Naive thymus-derived CD4-positive, alpha-beta T cell (primary cell): ENCODE data around the gene HOXD9. TPM values are rescaled to one million over a fixed set of nuclear protein-coding genes. Genes with fewer than 3 reads are reported as not detected.

Experiments
- ATAC-seq: fragments of 150-1000 bp; cut with Tn5 transposase; 2 replicates; pipeline ENCODE4 v1.10.0; 2021; ENCODE audit warnings: mild to moderate bottlenecking, moderate library complexity
- CTCF ChIA-PET: fragments of 350-600 bp; sonication (Branson Sonifier 250); formaldehyde crosslinking; loops from one replicate; lab custom pipeline; 2021; ENCODE audit warnings: antibody characterized with exemption; lab: Charles Lee
- POLR2A ChIA-PET: fragments of 350-600 bp; sonication (Branson Sonifier 250); formaldehyde crosslinking; loops from one replicate; lab custom pipeline; 2021; ENCODE audit warnings: antibody characterized with exemption, inconsistent platforms; lab: Charles Lee
- DNase-seq, 9 donors: peaks; one replicate each; pipeline versions ENCODE4 v3.0.0 to v3.0.0-alpha.2; 2020 to 2022; ENCODE audit warnings: mixed read lengths in 1 of 9
- H3K27ac ChIP-seq: one replicate; pipeline ENCODE4 v1.7.0; 2013; ENCODE audit warnings: mild to moderate bottlenecking, low read depth, low read length, moderate library complexity
- H3K27me3 ChIP-seq, 2 donors: one replicate each; pipeline ENCODE4 v1.7.0; 2013; ENCODE audit warnings: low read length in 2 of 2, mild to moderate bottlenecking in 2 of 2, moderate library complexity in 2 of 2; ENCODE audit not compliant: control insufficient read depth in 2 of 2, insufficient read depth in 2 of 2
- H3K36me3 ChIP-seq, 3 experiments: 1 replicate in 2 of 3; 2 replicates in 1 of 3; pipeline ENCODE4 v1.7.0; 2013; ENCODE audit warnings: low read length in 3 of 3, mild to moderate bottlenecking in 3 of 3, moderate library complexity in 1 of 3; ENCODE audit not compliant: insufficient read depth in 3 of 3, control insufficient read depth in 2 of 3
- H3K4me1 ChIP-seq, 2 donors: one replicate each; pipeline ENCODE4 v1.7.0; 2013; ENCODE audit warnings: low read length in 2 of 2, mild to moderate bottlenecking in 2 of 2, moderate library complexity in 1 of 2; ENCODE audit not compliant: control insufficient read depth in 2 of 2, insufficient read depth in 2 of 2
- H3K4me3 ChIP-seq: 2 replicates; pipeline ENCODE4 v1.7.0; 2013; ENCODE audit warnings: mild to moderate bottlenecking, low read length
- H3K9me3 ChIP-seq, 3 experiments: 1 replicate in 2 of 3; 2 replicates in 1 of 3; pipeline ENCODE4 v1.7.0; 2013; ENCODE audit warnings: low read length in 3 of 3; ENCODE audit not compliant: control insufficient read depth in 2 of 3
- H3K27ac Mint-ChIP-seq, 9 donors: one replicate each; pipeline ENCODE4 v1.8.0; 2020 to 2022; ENCODE audit warnings: mixed read lengths in 9 of 9, mild to moderate bottlenecking in 8 of 9, moderate library complexity in 5 of 9, inconsistent platforms in 2 of 9
- H3K27me3 Mint-ChIP-seq, 5 donors: one replicate each; pipeline ENCODE4 v1.8.0; 2021 to 2022; ENCODE audit warnings: mixed read lengths in 5 of 5, mild to moderate bottlenecking in 1 of 5
- H3K36me3 Mint-ChIP-seq, 5 donors: one replicate each; pipeline ENCODE4 v1.8.0; 2020 to 2022; ENCODE audit warnings: mixed read lengths in 5 of 5, mild to moderate bottlenecking in 3 of 5, inconsistent platforms in 1 of 5
- H3K4me1 Mint-ChIP-seq, 7 donors: one replicate each; pipeline ENCODE4 v1.8.0; 2020 to 2022; ENCODE audit warnings: mixed read lengths in 7 of 7, mild to moderate bottlenecking in 3 of 7, inconsistent platforms in 1 of 7
- H3K4me3 Mint-ChIP-seq, 10 donors: one replicate each; pipeline ENCODE4 v1.8.0; 2020 to 2022; ENCODE audit warnings: mild to moderate bottlenecking in 10 of 10, mixed read lengths in 10 of 10, moderate library complexity in 6 of 10, inconsistent platforms in 2 of 10
- H3K9me3 Mint-ChIP-seq, 11 donors: one replicate each; pipeline ENCODE4 v1.8.0; 2020 to 2022; ENCODE audit warnings: mixed read lengths in 11 of 11, mild to moderate bottlenecking in 4 of 11, inconsistent platforms in 1 of 11, moderate library complexity in 1 of 11
- intact Hi-C, 2 donors: fragments of 100-400 bp; cut with micrococcal nuclease; formaldehyde crosslinking; loops; one replicate each; pipeline ENCODE4 v1.15.1; 2023
- polyA plus RNA-seq, 2 donors: library from polyadenylated mRNA; unstranded; fragments of 300-500 nt; fragmentation: Illumina TruSeq; gene quantifications; one replicate each; pipeline ENCODE4 v1.2.3, GENCODE V29; 2021
- total RNA-seq, 6 experiments: library from RNA in 5 of 6; stranded (reverse) in 5 of 6; gene quantifications; 1 replicate in 5 of 6; 2 replicates in 1 of 6; pipeline ENCODE4 v1.2.3 and lab custom pipeline; 2021 to 2026

The HOXD9 gene
- total and polyA plus RNA-seq, 7 experiments from 2014 or later: not detected

DNA sequence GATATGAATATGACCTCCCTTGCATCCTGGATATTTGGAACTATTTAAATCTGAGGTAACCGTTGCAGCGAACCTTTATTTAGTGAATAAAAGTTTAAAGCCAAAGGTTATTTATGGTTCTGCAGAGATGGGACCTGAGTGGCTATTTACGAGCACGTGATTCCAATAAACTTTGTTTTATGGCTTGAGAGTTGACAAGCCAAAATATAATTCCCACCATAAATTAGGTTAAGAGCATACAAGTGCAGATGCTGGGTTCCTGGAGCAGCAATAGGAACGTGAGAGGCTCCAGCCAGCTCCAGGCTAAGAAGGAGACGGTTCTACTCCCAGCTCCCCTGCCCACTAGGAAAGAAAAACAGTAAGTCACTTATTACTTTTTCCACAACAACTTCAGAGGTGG, 23.6 kb downstream of the HOXD9 start:
- Mint-ChIP-seq H3K4me3 (no peak overlapping the region), H3K27ac (no peak overlapping the region), H3K9me3 (peaks cover 0 to 4% (median 0%) of the 10 kb centered on the region in 11 donors), H3K4me1 (peaks cover 0 to 20% (median 8%) of the 10 kb centered on the region in 7 donors), H3K36me3 (no peaks in the 10 kb centered on the region), H3K27me3 (peaks cover 93 to 98% (median 94%) of the 10 kb centered on the region in 5 donors)
- H3K4me3 ChIP-seq: no peak overlapping the region
- no peaks in the 10 kb centered on the region for H3K9me3 ChIP-seq
- H3K36me3 ChIP-seq: no peaks in the 10 kb centered on the region
- peaks cover 8 to 38% of the 10 kb centered on the region in 2 donors for H3K27me3 ChIP-seq
- H3K27ac ChIP-seq: no peak overlapping the region
- intact Hi-C loops: no loop called here
- DNase-seq: no peak
- H3K4me1 ChIP-seq: peaks cover 0 to under 1% of the 10 kb centered on the region in 2 donors
- ATAC-seq: no peak
- POLR2A ChIA-PET: no interaction called here
- CTCF ChIA-PET: interaction anchor here (1.0 kb wide), 1 partner anchor 16 kb away, joined by 3 read pairs; no protein-coding TSS in a partner anchor

- intact Hi-C loops: no loop called here
- H3K4me1 Mint-ChIP-seq: peaks cover 0 to 14% (median 6%) of the 10 kb centered on the region in 7 donors
- Histone ChIP-seq H3K27me3 (peaks cover 10 to 36% of the 10 kb centered on the region in 2 donors), H3K4me3 (no peak overlapping the region), H3K36me3 (no peaks in the 10 kb centered on the region), H3K9me3 (no peaks in the 10 kb centered on the region), H3K4me1 (no peaks in the 10 kb centered on the region), H3K27ac (no peak overlapping the region)
- H3K27me3 Mint-ChIP-seq: peaks cover 92 to 96% (median 93%) of the 10 kb centered on the region in 5 donors
- DNase-seq: no peak
- no peak for ATAC-seq
- no peak overlapping the region for H3K4me3 Mint-ChIP-seq
- H3K27ac Mint-ChIP-seq: no peak overlapping the region
- H3K36me3 Mint-ChIP-seq: no peaks in the 10 kb centered on the region
- ChIA-PET POLR2A (no interaction called here), CTCF (no interaction called here)
- H3K9me3 Mint-ChIP-seq: peaks cover 0 to 5% (median 0%) of the 10 kb centered on the region in 11 donors
Measured at GRCh38 chr2:176146645-176147044, 24.1 kb downstream of the HOXD9 start.

- H3K4me1 ChIP-seq: no peaks in the 10 kb centered on the region
- no peak overlapping the region for H3K4me3 ChIP-seq
- ChIA-PET POLR2A (no interaction called here), CTCF (no interaction called here)
- H3K27ac ChIP-seq: no peak overlapping the region
- Mint-ChIP-seq H3K27ac (no peak overlapping the region), H3K4me1 (peaks cover 0 to 14% (median 6%) of the 10 kb centered on the region in 7 donors), H3K4me3 (no peak overlapping the region), H3K9me3 (peaks cover 0 to 5% (median 0%) of the 10 kb centered on the region in 11 donors), H3K36me3 (no peaks in the 10 kb centered on the region), H3K27me3 (peaks cover 86 to 93% (median 88%) of the 10 kb centered on the region in 5 donors)
- DNase-seq (no peak), ATAC-seq (no peak)
- intact Hi-C loops: no loop called here
- H3K9me3 ChIP-seq: no peaks in the 10 kb centered on the region
- peaks cover 10 to 36% of the 10 kb centered on the region in 2 donors for H3K27me3 ChIP-seq
- H3K36me3 ChIP-seq: no peaks in the 10 kb centered on the region
Measured at GRCh38 chr2:176147210-176147799, 24.8 kb downstream of the HOXD9 start.

GRCh38 chr2:176147800-176148496, 25.4 kb downstream of the HOXD9 start:
- POLR2A ChIA-PET: no interaction called here
- CTCF ChIA-PET: interaction anchor here (0.6 kb wide), 1 partner anchor 1080 kb away, joined by 6 read pairs; no protein-coding TSS in a partner anchor
- no peak overlapping the region for H3K4me3 ChIP-seq
- no peak overlapping the region for H3K27ac ChIP-seq
- peak overlapping the region in 1 of 10 donors; percentile 10 for H3K4me3 Mint-ChIP-seq
- H3K27ac Mint-ChIP-seq: no peak overlapping the region
- peaks cover 0 to 14% (median 8%) of the 10 kb centered on the region in 7 donors for H3K4me1 Mint-ChIP-seq
- H3K9me3 Mint-ChIP-seq: peaks cover 0 to 5% (median 0%) of the 10 kb centered on the region in 11 donors
- H3K36me3 ChIP-seq: no peaks in the 10 kb centered on the region
- no peaks in the 10 kb centered on the region for H3K36me3 Mint-ChIP-seq
- no peaks in the 10 kb centered on the region for H3K4me1 ChIP-seq
- peaks cover 10 to 36% of the 10 kb centered on the region in 2 donors for H3K27me3 ChIP-seq
- ATAC-seq (no peak), DNase-seq (no peak)
- H3K27me3 Mint-ChIP-seq: peaks cover 83 to 93% (median 89%) of the 10 kb centered on the region in 5 donors
- intact Hi-C loops: no loop called here
- no peaks in the 10 kb centered on the region for H3K9me3 ChIP-seq

DNA sequence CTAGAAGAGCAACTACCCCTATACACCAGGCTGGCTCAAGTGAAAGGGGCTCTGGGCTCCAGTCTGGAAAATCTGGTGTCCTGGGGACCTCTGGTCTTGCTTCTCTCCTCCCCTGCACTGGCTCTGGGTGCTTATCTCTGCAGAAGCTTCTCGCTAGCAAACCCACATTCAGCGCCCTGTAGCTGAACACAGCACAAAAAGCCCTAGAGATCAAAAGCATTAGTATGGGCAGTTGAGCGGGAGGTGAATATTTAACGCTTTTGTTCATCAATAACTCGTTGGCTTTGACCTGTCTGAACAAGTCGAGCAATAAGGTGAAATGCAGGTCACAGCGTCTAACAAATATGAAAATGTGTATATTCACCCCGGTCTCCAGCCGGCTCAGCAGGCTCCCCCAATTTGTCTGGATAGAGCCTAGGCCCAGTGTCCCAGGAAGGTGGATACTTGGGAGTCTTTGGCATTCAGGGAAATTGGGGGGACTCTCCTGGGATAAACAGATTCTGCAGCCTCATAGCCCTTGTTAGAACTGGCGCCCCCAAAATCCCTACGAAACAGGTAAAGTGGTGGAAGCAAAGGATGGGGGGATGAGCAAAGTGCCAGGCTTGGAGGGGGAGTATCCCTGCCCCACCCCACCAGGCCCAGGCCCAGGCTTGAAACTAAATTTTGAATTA, 26.4 kb downstream of the HOXD9 start:
- H3K4me3 ChIP-seq: no peak overlapping the region
- H3K27ac ChIP-seq: no peak overlapping the region
- Mint-ChIP-seq H3K27ac (no peak overlapping the region), H3K36me3 (no peaks in the 10 kb centered on the region), H3K9me3 (peaks cover 0 to 5% (median 0%) of the 10 kb centered on the region in 11 donors), H3K4me3 (peak overlapping the region in 1 of 10 donors; percentile 16), H3K27me3 (peaks cover 81 to 93% (median 88%) of the 10 kb centered on the region in 5 donors), H3K4me1 (peaks cover 0 to 14% (median 8%) of the 10 kb centered on the region in 7 donors)
- intact Hi-C loops: no loop called here
- H3K27me3 ChIP-seq: peaks cover 10 to 36% of the 10 kb centered on the region in 2 donors
- ATAC-seq (no peak), DNase-seq (no peak)
- H3K4me1 ChIP-seq: no peaks in the 10 kb centered on the region
- H3K9me3 ChIP-seq: no peaks in the 10 kb centered on the region
- ChIA-PET CTCF (no interaction called here), POLR2A (no interaction called here)
- H3K36me3 ChIP-seq: no peaks in the 10 kb centered on the region

DNA sequence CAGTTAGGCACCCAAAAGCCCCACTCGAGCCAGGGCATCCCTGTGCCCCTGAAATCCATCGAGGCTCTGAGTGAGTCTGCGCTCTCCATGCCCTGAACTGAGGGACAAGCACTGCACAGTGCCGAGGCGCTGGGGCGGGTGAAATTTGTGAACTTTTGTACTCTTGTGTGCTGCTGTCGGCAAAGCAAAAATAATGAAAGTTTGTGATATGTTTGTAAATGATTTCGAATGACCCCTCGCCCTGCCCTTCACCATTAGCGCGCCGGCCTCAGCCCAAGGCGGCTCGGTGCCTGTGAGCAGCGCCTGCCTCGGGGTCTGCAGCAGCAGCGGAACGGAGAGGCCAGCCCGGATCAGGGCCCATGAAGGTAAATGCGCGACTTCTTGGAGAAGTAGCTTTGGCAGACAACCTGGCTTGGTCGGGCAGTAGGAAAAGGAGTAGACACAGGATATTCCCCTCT, 27.0 kb downstream of the HOXD9 start:
- no peaks in the 10 kb centered on the region for H3K9me3 ChIP-seq
- H3K9me3 Mint-ChIP-seq: peaks cover 0 to 5% (median 0%) of the 10 kb centered on the region in 11 donors
- DNase-seq: no peak
- H3K27me3 ChIP-seq: peaks cover 10 to 40% of the 10 kb centered on the region in 2 donors
- H3K27me3 Mint-ChIP-seq: peaks cover 80 to 95% (median 88%) of the 10 kb centered on the region in 5 donors
- no peaks in the 10 kb centered on the region for H3K36me3 Mint-ChIP-seq
- ATAC-seq: no peak
- intact Hi-C loops: no loop called here
- no peak overlapping the region for H3K27ac Mint-ChIP-seq
- no peaks in the 10 kb centered on the region for H3K4me1 ChIP-seq
- ChIA-PET CTCF (no interaction called here), POLR2A (no interaction called here)
- no peak overlapping the region for H3K4me3 Mint-ChIP-seq
- no peak overlapping the region for H3K27ac ChIP-seq
- peaks cover 0 to 14% (median 8%) of the 10 kb centered on the region in 7 donors for H3K4me1 Mint-ChIP-seq
- no peak overlapping the region for H3K4me3 ChIP-seq
- H3K36me3 ChIP-seq: no peaks in the 10 kb centered on the region
